ENCODE data around the gene RANBP17. TPM values are rescaled to one million over a fixed set of nuclear protein-coding genes. Genes with fewer than 3 reads are reported as not detected.
A peak's percentile ranks its signal among the peaks of the same experiment; 100 is the strongest.
"Not testable (repeated sequence)": the region's sequence is repeated elsewhere in the genome, so short reads cannot be mapped to it uniquely, and the experiment has no call there.

Gene RANBP17
- total RNA-seq, 1 donor from 2014 or later: 9.6 TPM

DNA sequence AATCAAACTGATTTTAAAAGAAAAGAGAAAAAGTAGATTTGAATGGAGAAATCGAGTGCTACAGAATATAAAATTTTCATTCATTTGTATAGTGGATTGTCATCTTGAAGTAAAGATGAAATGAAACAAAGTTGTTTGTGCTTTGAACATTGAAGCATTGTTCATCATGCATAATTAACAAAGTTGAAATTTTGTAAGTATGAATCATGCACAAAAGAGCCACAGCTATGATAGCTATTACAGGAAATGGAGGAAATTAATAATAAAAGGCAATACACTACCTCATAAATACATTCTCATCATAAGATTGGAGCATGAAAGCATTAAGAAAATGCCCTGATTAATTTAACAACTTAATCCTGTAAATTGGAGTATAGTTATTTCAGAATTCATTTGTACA lies 293.8 kb downstream of the RANBP17 start:
- peak; percentile 47 for DNase-seq (ENCODE audit: low read depth)

DNA sequence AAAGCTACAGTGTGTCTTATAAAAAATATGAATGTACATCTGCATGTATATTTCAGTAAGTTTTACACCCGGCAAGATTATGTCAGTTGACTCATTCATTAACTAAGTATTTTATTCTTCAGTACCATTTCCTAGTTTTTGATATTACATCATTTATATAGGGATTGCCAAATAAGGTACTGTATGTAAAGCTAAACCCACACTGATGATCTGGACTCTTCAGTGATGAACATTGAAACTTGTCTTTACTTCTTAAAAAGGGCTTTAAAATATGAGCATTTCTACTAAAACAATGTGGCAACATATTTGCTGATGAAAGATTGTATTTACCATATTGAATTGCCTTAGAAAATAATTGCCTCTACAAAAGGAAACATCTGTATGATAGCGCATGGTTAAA lies 295.5 kb downstream of the RANBP17 start:
- no peak for DNase-seq (ENCODE audit: low read depth)

DNA sequence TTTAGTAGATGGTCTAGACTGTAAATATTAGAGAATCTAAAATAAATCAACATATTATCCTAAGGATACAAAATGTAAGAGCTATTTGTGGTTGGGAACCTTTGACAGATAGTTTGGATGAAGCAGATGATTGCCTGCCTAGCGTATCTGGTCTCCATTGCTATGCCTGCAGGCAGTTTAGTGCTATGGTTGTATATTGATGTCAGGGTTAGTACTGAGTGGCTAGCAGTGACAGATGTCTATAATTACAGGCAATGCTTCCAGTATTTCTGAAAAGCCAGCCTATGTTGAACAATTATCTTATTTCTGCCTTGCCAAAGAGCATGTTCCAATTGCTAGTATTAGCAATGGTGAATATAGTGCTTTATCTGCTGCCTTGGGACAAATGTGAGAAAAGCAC lies 296.0 kb downstream of the RANBP17 start:
- no peak for DNase-seq (ENCODE audit: low read depth)

DNA sequence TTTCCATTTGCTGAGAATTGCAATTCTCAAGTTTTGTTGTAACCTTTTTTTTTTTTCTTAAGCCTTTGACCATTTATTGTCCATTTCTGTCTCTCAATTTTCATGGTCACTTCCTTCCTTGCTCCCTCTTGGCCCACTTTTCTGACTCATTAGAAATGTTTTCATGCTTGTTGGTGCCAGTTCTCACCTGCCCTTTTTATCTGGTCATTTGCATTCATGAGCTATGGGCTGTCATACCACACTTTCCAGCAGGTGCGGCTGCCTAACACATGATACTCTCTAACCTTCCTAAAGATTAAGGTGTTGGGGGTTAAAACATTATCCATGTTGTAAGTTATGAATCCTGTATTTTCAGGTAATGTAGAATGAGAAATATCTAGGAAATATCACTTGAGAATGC lies 296.8 kb downstream of the RANBP17 start:
- peak; percentile 10 for DNase-seq (ENCODE audit: low read depth)

DNA sequence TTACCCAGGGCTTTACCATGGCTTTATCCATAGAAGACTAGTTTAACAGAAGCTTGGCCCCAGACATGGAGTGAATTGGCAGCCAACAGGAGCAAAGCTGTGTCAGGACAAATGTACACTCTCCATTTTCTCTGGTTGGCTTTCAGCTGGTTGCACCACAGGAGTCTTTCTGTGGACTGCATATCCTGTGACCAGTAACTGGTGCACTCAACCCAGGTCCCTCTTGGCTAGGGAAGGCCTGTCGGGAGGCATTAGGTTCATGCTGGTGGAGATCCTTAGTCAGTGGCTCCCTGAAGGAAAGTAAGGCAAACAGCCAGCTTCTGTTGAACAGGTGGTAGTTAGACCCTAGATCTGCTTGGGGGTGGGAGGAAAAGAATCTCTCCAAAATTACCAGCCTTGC lies 300.3 kb downstream of the RANBP17 start:
- no peak for DNase-seq (ENCODE audit: low read depth)

DNA sequence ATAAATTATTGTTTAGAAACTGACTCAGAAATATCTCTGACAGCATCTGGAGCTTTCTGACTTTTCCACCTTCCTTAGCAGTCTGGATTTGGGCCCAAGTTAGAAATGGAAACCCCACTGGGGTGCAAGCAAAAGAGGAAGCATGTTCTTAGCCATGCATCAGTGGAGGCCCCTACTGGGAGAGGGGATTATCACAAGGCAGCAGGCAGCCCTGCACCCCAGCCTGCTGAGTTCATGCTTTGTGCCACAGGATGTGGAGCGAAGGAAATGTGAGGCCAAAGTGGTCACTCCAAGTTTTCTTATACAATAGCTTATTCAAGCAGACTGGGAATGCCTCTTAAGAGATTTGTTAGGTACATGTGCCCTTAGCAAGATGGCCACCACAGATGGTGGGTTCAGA lies 300.8 kb downstream of the RANBP17 start:
- peak; percentile 4 for DNase-seq (ENCODE audit: low read depth)

DNA sequence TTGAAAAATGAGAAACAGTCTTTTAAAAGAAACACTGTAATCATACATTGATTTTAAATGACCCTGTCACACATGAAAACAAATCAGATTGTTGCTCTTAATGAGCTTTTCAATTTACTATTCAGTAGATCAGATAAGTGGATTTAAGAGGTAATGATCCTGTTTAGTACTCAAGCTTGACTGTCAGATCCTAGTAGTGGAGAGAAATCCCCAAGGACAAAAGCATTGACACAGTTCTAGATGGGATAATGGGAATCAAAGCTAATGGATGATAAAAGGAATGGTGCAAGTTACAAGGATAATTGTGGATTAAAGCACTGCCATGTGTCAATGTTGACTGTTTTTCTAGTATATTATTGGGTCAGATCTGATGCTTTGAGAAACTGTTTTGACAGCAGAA lies 304.9 kb downstream of the RANBP17 start:
- no peak for DNase-seq (ENCODE audit: low read depth)

DNA sequence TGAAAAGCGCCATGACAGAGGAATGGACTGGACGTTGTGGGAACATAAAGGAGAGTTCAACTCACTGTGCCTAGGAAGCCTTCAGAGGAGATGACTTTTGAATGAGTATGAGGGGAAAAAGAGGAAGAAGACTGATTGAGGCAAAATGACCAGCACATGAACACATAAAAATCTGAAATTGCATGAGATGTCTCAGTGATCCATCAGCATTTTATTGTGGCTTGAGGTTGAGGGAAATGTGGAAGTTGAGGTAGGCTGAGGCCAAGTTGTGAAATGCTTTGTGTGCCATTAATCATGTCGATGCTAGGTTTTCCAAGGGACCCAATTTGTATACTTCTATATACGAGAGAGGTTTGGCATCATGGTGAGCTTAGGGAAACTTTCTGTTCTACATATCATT lies 306.4 kb downstream of the RANBP17 start:
- no peak for DNase-seq (ENCODE audit: low read depth)

DNA sequence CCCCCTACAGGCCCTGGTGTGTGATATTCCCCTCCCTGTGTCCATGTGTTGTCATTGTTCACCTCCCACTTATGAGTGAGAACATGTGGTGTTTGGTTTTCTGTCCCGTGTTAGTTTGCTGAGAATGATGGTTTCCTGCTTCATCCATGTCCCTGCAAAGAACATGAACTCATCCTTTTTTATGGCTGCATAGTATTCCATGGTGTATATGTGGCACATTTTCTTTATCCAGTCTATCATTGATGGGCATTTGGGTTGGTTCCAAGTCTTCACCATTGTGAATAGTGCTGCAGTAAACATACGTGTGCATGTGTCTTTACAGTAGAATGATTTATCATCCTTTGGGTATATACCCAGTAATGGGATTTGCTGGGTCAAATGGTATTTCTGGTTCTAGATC lies 313.1 kb downstream of the RANBP17 start:
- DNase-seq (ENCODE audit: low read depth): not testable (repeated sequence)

DNA sequence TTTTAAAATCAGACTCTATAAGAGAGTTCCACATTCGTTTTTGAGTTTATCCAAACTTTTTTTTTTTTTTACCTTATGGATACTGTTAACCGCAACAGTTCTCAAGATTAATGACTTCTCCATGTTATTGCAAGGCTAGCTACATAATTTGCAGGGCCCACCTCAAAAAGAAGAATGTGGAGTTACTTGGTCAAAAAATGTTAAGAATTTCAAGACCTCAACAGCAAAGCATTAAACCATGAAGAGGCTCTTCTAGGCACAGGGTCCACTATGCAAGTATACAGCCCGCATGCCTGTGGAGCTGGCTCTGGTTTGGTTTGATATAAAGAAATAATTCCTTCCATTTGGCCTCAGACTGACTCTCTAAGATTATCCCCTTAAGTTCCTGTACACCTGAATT lies 313.9 kb downstream of the RANBP17 start:
- DNase-seq (ENCODE audit: low read depth): no peak

DNA sequence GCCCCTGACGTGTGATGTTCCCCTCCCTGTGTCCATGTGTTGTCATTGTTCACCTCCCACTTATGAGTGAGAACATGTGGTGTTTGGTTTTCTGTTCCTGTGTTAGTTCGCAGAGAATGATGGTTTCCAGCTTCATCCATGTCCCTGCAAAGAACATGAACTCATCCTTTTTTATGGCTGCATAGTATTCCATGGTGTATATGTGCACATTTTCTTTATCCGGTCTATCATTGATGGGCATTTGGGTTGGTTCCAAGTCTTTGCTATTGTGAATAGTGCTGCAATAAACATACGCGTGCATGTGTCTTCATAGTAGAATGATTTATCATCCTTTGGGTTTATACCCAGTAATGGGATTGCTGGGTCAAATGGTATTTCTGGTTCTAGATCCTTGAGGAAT lies 316.4 kb downstream of the RANBP17 start:
- DNase-seq (ENCODE audit: low read depth): not testable (repeated sequence)

DNA sequence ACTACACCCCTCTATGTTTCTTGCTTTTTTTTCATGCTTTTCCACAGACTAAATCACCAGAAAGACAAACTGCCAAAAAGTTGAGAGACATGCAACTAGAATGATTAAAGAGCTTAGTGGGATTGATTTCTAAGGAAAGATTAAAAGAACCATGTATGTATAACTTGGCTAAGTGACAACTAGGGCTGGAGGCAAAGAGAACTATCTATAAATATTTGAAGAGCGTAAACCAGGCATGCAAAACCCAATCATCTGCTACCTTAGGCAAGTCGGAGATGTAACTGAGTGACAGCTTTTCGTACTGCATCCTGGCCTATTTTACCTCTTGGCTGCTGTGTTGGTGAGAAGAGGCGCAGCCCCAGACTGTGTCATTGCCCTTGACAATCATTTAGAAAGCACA lies 326.2 kb downstream of the RANBP17 start:
- no peak for DNase-seq (ENCODE audit: low read depth)

DNA sequence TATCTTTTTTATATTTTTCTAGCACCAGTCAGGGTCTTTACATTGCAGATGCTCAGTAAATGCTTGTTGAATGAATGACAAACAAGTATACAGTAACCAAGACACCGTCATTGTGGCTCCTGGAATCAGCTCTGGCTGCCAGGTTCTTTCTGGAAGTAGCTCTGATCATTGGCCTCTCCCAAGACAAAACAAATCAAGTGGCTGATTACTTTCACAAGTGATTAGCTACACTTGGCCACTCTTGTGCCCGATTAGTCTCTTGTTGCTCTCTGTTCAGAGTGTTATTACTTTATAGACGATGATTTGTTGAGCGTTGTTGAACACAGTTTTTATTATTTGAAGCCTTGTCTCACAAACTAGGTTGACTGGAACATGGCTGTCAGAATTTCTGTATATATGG lies 327.6 kb downstream of the RANBP17 start:
- DNase-seq (ENCODE audit: low read depth): no peak

DNA sequence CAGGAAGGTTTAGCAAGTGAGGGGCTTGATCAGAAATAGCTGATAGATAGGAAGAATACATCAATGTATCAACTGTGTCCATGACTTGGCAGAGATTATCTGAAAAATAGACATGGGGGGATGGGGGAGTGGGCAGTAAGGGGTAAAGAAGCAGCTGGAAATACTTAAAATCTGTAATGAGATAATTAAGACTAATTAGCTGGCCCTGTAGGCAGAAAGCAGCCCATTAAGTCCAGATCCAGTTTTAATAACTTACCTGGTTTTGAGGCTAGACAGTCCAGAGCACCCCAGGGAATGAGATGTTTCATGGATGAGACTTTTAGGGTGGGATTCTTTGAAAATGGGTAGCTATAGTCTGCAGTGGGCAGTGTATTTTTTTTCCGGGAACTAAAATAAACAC lies 330.3 kb downstream of the RANBP17 start:
- no peak for DNase-seq (ENCODE audit: low read depth)

DNA sequence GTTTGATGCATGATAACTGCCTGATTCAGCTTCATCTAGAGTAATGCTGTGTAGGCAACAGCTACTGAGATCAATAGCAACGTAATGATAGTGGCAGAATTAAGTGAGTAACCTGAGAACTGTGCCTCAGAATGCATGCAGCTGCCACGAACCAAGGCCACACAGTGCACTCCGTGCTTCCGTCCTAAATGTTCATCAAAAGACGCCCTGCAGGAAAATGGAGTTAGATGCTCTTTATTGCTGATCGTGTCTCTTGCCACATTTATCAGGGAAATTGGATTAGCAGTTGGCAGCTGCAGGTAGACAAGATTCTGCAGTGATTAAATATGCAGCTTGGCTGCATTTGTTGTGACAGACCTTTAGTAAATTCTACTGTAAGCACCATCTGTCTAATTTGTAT lies 339.5 kb downstream of the RANBP17 start:
- DNase-seq (ENCODE audit: low read depth): no peak

DNA sequence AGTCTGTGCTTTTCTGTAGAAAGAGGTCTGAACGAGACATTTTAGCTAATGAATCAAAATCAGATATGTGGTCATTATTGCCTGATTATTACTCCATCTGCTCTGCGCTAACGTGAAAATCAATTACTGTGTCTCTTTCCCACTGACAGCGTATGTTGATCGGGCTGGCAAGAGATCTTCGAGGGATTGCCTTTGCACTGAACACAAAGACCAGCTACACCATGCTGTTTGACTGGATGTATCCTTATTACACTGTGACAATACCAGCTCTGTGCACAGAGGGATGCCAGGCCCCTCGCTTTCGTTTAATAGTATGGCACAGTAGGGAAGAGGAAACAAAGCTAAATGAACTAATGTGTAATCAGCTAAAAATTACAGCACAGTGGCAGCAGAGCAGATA lies 343.6 kb downstream of the RANBP17 start:
- no peak for DNase-seq (ENCODE audit: low read depth)

DNA sequence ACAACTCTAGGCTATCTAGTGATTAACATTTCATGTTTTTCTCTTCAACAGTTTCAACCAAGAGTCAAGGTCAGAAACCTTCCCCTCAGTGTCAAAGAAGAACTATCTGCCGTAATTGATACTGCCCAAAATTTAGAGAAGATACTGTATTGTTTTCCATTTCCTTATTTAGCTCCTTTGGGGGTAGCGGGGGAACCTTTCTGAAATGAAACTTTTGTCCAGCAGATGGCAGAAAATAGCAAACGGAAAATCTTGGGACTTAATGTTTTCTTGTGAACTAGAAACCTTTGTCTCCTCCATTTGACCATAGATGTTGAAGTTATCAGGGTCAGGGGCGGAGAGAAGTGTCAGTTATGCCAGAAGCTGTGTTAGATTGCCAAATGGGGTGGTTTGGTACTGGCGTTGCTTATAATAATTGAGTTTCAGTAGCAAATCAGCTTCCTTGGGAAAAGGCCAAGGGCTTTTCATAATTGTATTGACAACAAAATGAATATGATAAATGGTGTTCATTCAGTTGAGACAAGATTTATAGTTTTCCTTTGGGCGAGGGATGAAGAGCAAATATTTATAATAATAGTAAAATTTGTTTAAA lies 345.5 kb downstream of the RANBP17 start:
- peak; percentile 56 for DNase-seq (ENCODE audit: low read depth)

DNA sequence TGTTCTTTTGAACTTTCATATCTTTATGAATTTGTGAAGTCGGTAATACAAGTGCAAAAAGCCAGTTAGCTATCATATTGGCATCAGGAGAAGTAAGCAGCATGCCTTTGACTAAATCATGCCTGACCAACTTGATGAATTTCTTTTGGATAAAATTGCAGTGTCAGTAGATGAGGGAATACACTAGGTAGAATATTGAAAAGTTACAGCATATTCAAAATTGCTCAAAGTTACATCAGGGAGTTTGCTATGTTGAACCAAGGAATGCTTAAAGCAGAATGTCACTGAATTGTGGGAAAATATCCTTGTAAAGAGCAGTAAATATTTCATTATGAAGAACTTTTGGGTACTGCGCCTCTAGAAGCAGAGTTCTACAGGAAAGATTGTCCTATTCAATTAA lies 360.1 kb downstream of the RANBP17 start:
- DNase-seq (ENCODE audit: low read depth): no peak

DNA sequence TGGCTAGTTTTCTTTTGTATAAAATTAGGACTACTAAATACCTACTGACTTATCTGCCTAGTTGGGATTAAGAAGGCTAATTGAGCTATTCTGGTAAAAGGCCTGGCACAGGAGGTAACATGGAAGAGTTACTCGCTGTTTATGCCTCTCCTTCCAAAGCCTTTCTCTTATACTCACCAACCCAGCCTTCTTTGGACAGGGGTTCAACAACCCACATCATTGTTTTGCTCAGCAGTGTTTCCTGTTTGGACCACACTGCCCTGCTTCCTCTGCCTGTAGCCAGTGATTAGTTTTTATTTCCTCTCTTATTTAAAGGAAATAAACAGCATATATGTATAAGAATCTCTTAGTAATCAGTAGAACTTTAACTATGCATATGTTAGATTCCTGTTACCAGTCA lies 362.1 kb downstream of the RANBP17 start:
- DNase-seq (ENCODE audit: low read depth): no peak

DNA sequence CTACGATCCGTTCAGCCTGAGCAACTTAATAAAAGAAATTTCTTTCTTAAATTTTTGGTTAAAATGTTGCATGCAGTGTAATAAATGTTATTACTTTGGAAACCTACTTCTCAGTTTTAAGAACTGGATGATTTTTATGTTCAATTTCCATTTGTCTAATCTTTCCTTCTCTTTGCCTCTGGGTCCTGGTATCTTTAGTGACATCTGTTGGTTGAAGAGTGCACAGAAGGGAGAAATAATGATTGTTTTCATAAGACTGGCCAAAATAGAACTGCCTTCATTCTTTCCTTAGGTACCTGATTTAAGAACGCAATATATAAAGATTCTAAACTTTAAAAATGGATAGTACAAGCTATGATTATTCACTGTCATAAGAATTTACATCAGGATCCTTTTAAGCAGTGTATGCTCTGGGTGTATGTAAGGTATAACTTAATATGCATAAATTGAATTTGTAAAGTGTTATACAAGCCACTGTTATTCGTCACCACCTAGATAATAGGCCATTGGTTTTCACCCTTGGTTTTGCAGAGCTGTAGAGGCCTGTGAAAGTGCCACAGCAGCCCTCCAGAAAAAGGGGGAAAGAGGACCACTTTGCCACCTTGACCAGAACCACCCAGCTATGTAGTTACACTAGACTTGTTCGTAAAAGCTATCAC lies 364.4 kb downstream of the RANBP17 start:
- DNase-seq (ENCODE audit: low read depth): peak; percentile 13

DNA sequence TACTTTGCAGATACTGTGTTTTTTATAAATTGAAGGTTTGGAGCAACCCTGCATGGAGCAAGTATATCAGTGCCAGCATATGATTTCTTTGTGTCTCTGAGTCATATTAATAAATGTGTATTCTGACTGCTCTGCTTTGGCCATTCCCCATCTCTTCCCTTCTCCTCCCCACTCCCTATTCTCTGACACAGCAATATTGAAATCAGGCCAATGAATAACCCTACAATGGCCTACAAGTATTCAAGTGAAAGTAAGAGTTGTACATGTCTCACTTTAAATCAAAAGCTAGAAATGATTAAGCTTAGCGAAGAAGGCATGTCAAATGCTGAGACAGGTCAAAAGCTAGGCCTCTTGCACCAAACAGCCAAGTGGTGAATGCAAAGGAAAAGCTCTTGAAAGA lies 365.0 kb downstream of the RANBP17 start:
- peak; percentile 65 for DNase-seq (ENCODE audit: low read depth)

DNA sequence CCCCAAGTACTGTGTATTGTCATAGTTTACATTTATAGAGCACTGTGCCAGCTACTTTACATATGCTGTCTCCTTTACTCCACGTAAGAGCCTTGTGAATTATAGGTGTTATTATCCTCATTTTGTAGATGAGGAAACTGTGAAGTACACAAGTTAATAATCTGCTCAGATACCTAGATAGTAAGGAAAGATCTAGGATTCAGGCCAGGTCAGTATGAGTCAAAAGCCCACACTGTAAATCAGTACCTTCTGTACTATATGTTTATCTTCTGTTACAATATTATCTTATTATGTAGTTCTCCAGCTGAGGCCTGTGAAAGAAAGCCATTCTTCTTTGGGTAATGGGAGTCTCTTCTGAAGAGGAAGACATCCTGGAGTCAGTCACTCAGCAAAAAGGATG lies 374.8 kb downstream of the RANBP17 start:
- peak; percentile 43 for DNase-seq (ENCODE audit: low read depth)

DNA sequence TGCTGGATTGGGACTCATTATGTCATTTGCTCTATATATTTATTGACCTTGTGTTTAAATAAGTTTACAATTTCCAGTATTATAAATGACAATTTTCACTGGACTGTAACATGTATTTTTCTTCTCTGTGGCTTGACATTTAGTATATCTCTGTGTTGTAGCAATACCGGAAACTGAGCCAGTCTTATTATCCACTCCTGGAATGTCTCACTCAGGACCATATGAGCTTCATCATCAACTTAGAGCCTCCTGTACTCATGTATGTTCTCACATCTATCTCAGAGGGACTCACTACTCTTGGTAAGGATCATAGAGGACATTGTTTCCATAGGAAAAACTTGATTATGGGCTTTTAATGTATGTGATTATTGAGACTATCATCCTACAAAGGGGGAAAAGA lies 380.7 kb downstream of the RANBP17 start:
- DNase-seq (ENCODE audit: low read depth): no peak

DNA sequence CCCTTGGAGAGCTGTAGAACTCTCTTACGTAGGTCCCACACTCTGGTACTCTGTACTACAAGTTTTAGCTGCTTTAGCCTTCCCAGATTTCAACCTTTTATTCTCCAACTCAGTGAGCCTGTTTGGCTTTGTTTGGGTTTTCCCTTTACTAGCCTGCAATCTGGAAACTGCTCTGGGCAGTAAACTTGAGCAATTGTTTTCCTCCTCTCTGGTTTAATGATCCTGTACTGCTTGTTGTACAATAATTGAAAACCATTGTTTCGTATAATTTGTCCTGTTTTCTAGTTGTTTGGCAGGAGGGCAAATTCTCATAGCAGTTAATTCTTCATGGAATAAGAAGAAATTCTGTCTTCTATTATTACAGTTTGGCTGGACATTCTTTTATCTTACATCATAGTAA lies 384.4 kb downstream of the RANBP17 start:
- DNase-seq (ENCODE audit: low read depth): peak; percentile 74

Data from renal cortical epithelial cell (primary cell).